ENCODE results near the gene ZC3H8. TPM values are rescaled to one million over a fixed set of nuclear protein-coding genes. Genes with fewer than 3 reads are reported as not detected.

ZC3H8 gene
- total and polyA plus RNA-seq, 2 donors (not counting 3 experiments of a cell fraction or from before 2014, with no cell fraction given) = 0.95 to 7.1 TPM

- DNase-seq (ENCODE audit: low read depth, low spot score) (no peak), FAIRE-seq (no peak)
- CTCF ChIA-PET = no interaction called here
- Histone ChIP-seq H3K27me3 (ENCODE audit: control insufficient read depth in 2 of 2, insufficient read depth in 2 of 2, low read length in 2 of 2) (peaks cover 3 to 12% of the 10 kb centered on the region in 2 experiments), H2AFZ (ENCODE audit: low read depth, low read length) (peak overlapping the region; percentile 51), H3K4me2 (ENCODE audit: insufficient read depth, low read length) (no peak overlapping the region), H3K4me3 (replicated peaks in 1 of 3; ENCODE audit: insufficient read depth in 1 of 3, low read depth in 1 of 3, low read length in 3 of 3) (no peak overlapping the region), H4K20me1 (replicated peaks; ENCODE audit: control insufficient read depth, extremely low read depth, insufficient read depth, low read length) (no peaks in the 10 kb centered on the region), H3K9me3 (replicated peaks; ENCODE audit: control insufficient read depth, insufficient read depth, low read length) (no peaks in the 10 kb centered on the region), H3K36me3 (ENCODE audit: control insufficient read depth in 2 of 2, extremely low read depth in 1 of 2, insufficient read depth in 2 of 2, low read length in 2 of 2) (no peaks in the 10 kb centered on the region), H3K4me1 (ENCODE audit: control insufficient read depth, extremely low read depth, insufficient read depth, low read length) (no peaks in the 10 kb centered on the region), H3K9ac (replicated peaks; ENCODE audit: extremely low read depth, insufficient read depth, low read length) (no peak overlapping the region), H3K27ac (ENCODE audit: insufficient read depth, low read depth, low read length) (no peak overlapping the region), H3K79me2 (ENCODE audit: control insufficient read depth, insufficient read depth, low read length) (no peaks in the 10 kb centered on the region), H3K9me1 (replicated peaks; ENCODE audit: control insufficient read depth, extremely low read depth, insufficient read depth, low read length) (no peaks in the 10 kb centered on the region)
- intact Hi-C loops (cut with micrococcal nuclease) (no loop called here), dilution Hi-C loops (cut with MboI; ENCODE audit: extremely low pct_ligation_motif_present, low sequenced_read_pairs) (no loop called here)
- POLR2A ChIA-PET = no interaction called here
- TF ChIP-seq EZH2 (IDR thresholded peaks at IDR 0.05; ENCODE audit: borderline replicate concordance, low read depth, low read length, severe bottlenecking) (peak; percentile 45), POLR2AphosphoS5 (IDR thresholded peaks at IDR 0.05; ENCODE audit: insufficient read depth, low read depth, low read length) (no peak)
- no TSS peak for BruUV-seq (replicated peaks)
Observed at GRCh38 chr2:112181571-112182290, 73.1 kb downstream of the ZC3H8 start.

- peaks cover 12% of the 10 kb centered on the region for H3K4me1 ChIP-seq (ENCODE audit: control insufficient read depth, extremely low read depth, insufficient read depth, low read length)
- no peak overlapping the region for H3K4me3 ChIP-seq (replicated peaks in 1 of 3; ENCODE audit: insufficient read depth in 1 of 3, low read depth in 1 of 3, low read length in 3 of 3)
- dilution Hi-C loops (cut with MboI; ENCODE audit: extremely low pct_ligation_motif_present, low sequenced_read_pairs) (no loop called here), intact Hi-C loops (cut with micrococcal nuclease) (no loop called here)
- ChIA-PET CTCF (no interaction called here), POLR2A (no interaction called here)
- H3K9me3 ChIP-seq (replicated peaks; ENCODE audit: control insufficient read depth, insufficient read depth, low read length) = no peaks in the 10 kb centered on the region
- no TSS peak for BruUV-seq (replicated peaks)
- H3K36me3 ChIP-seq (ENCODE audit: control insufficient read depth in 2 of 2, extremely low read depth in 1 of 2, insufficient read depth in 2 of 2, low read length in 2 of 2) = no peaks in the 10 kb centered on the region
- no peaks in the 10 kb centered on the region for H3K79me2 ChIP-seq (ENCODE audit: control insufficient read depth, insufficient read depth, low read length)
- FAIRE-seq (no peak), DNase-seq (ENCODE audit: low read depth, low spot score) (no peak)
- H3K27me3 ChIP-seq (ENCODE audit: control insufficient read depth in 2 of 2, insufficient read depth in 2 of 2, low read length in 2 of 2) = peaks cover 0 to 1% of the 10 kb centered on the region in 2 experiments
- no peak overlapping the region for H2AFZ ChIP-seq (ENCODE audit: low read depth, low read length)
- H3K4me2 ChIP-seq (ENCODE audit: insufficient read depth, low read length) = no peak overlapping the region
- no peaks in the 10 kb centered on the region for H3K9me1 ChIP-seq (replicated peaks; ENCODE audit: control insufficient read depth, extremely low read depth, insufficient read depth, low read length)
- TF ChIP-seq MYC (IDR thresholded peaks at IDR 0.05; ENCODE audit: low read depth, low read length) = no peak
- no peak for TF ChIP-seq POLR2AphosphoS5 (IDR thresholded peaks at IDR 0.05; ENCODE audit: insufficient read depth, low read depth, low read length)
- TF ChIP-seq GATA2 (IDR thresholded peaks at IDR 0.05; ENCODE audit: insufficient read depth, insufficient read length, low read depth, low read length) = no peak
- no peak for TF ChIP-seq POLR2A (IDR thresholded peaks at IDR 0.05; ENCODE audit: low read depth, low read length)
- no peak for TF ChIP-seq CTCF (IDR thresholded peaks at IDR 0.05; ENCODE audit: extremely low read depth in 1 of 2, insufficient read depth in 1 of 2, low read depth in 1 of 2, low read length in 2 of 2)
- TF ChIP-seq MAX (IDR thresholded peaks at IDR 0.05; ENCODE audit: insufficient read depth, insufficient read length) = no peak
- no peak for TF ChIP-seq JUN (IDR thresholded peaks at IDR 0.05; ENCODE audit: borderline replicate concordance, insufficient read depth, insufficient read length, low read depth)
- TF ChIP-seq EZH2 (IDR thresholded peaks at IDR 0.05; ENCODE audit: borderline replicate concordance, low read depth, low read length, severe bottlenecking) = no peak
- no peak for TF ChIP-seq FOS (IDR thresholded peaks at IDR 0.05; ENCODE audit: borderline replicate concordance, insufficient read depth, low read length)
- H3K9ac ChIP-seq (replicated peaks; ENCODE audit: extremely low read depth, insufficient read depth, low read length) = no peak overlapping the region
- no peaks in the 10 kb centered on the region for H4K20me1 ChIP-seq (replicated peaks; ENCODE audit: control insufficient read depth, extremely low read depth, insufficient read depth, low read length)
- no peak overlapping the region for H3K27ac ChIP-seq (ENCODE audit: insufficient read depth, low read depth, low read length)
Observed at GRCh38 chr2:112175958-112176573, 78.8 kb downstream of the ZC3H8 start.
